SK-N-SH (cell line): Measurements from ENCODE around the gene MRPS6. TPM values are rescaled to one million over a fixed set of nuclear protein-coding genes. Genes with fewer than 3 reads are reported as not detected.

Experiments used
- CTCF ChIA-PET: fragments of 300-600, 350-600 bp; formaldehyde crosslinking; extraction: SDS; loops from one replicate; lab custom pipeline; 2021; lab: Yijun Ruan, JAX
- POLR2A ChIA-PET: fragments of 350-600 bp; sonication (Branson Sonifier 250); formaldehyde crosslinking; extraction: SDS; loops from one replicate; lab custom pipeline; 2020; ENCODE audit warnings: antibody characterized with exemption, inconsistent platforms; lab: Yijun Ruan, JAX
- DNase-seq: peaks from one replicate; pipeline ENCODE4 v3.0.0; 2012
- H2AFZ ChIP-seq: fragments of 200-600 bp; sonication (generic); 2 replicates; pipeline ENCODE4 v1.8.1; 2016; ENCODE audit warnings: antibody characterized with exemption, mild to moderate bottlenecking, low read depth
- H3F3A ChIP-seq: fragments of 200-600 bp; sonication (generic); replicated peaks from 2 replicates; pipeline ENCODE3; 2016; ENCODE audit warnings: antibody characterized with exemption, mild to moderate bottlenecking; ENCODE audit not compliant: insufficient read depth
- H3K27ac ChIP-seq, 2 experiments: fragments of 200-500 bp in 1 of 2; fragments of 200-600 bp in 1 of 2; sonication (Bioruptor generic) in 1 of 2; sonication (generic), shearing (Covaris generic) in 1 of 2; 2 replicates each; pipeline versions ENCODE4 v1.5.1 to v1.6.1; 2014 to 2016; ENCODE audit warnings: low read depth in 2 of 2, inconsistent platforms in 1 of 2, low read length in 1 of 2, mild to moderate bottlenecking in 1 of 2, mixed read lengths in 1 of 2
- H3K27me3 ChIP-seq: fragments of 200-600 bp; sonication (generic), shearing (Covaris generic); 2 replicates; pipeline ENCODE4 v1.6.1; 2016; ENCODE audit warnings: mixed run types; ENCODE audit not compliant: insufficient read depth
- H3K36me3 ChIP-seq, 2 experiments: fragments of 200-500 bp in 1 of 2; fragments of 200-600 bp in 1 of 2; sonication (Bioruptor generic) in 1 of 2; sonication (generic) in 1 of 2; replicated peaks in 1 of 2; 2 replicates each; pipeline versions ENCODE3 to v1.5.1; 2014 to 2016; ENCODE audit warnings: low read length in 1 of 2, mild to moderate bottlenecking in 1 of 2; ENCODE audit not compliant: insufficient read depth in 2 of 2, control insufficient read depth in 1 of 2
- H3K4me1 ChIP-seq, 2 experiments: fragments of 200-500 bp in 1 of 2; fragments of 200-600 bp in 1 of 2; sonication (Bioruptor generic) in 1 of 2; sonication (generic), shearing (Covaris generic) in 1 of 2; 2 replicates each; pipeline versions ENCODE4 v1.5.1 to v1.6.1; 2014 to 2016; ENCODE audit warnings: low read depth in 1 of 2, low read length in 1 of 2, mixed run types in 1 of 2; ENCODE audit not compliant: insufficient read depth in 2 of 2, control insufficient read depth in 1 of 2
- H3K4me2 ChIP-seq: fragments of 200-600 bp; sonication (generic), shearing (Covaris generic); 2 replicates; pipeline ENCODE4 v1.6.1; 2017; ENCODE audit warnings: mixed run types
- H3K4me3 ChIP-seq, 2 experiments: fragments of 200-500 bp in 1 of 2; fragments of 200-600 bp in 1 of 2; sonication (Bioruptor generic) in 1 of 2; sonication (generic), shearing (Covaris generic) in 1 of 2; 2 replicates each; pipeline versions ENCODE4 v1.5.1 to v1.8.1; 2014 to 2016; ENCODE audit warnings: low read depth in 2 of 2, inconsistent platforms in 1 of 2, low read length in 1 of 2, mild to moderate bottlenecking in 1 of 2, mixed read lengths in 1 of 2, moderate library complexity in 1 of 2
- H3K79me2 ChIP-seq: fragments of 200-600 bp; sonication (generic); 2 replicates; pipeline ENCODE4 v1.8.1; 2017; ENCODE audit warnings: mild to moderate bottlenecking; ENCODE audit not compliant: insufficient read depth
- H3K9ac ChIP-seq: fragments of 200-600 bp; sonication (generic); 2 replicates; pipeline ENCODE4 v1.6.1; 2017; ENCODE audit warnings: mixed run types
- H3K9me2 ChIP-seq: fragments of 200-600 bp; sonication (generic); 2 replicates; pipeline ENCODE4 v1.6.1; 2017; ENCODE audit warnings: mixed run types
- H3K9me3 ChIP-seq: fragments of 200-600 bp; sonication (generic); 2 replicates; pipeline ENCODE4 v1.6.1; 2017; ENCODE audit warnings: mixed run types, mild to moderate bottlenecking, moderate library complexity
- H4K20me1 ChIP-seq: fragments of 200-600 bp; sonication (generic); 2 replicates; pipeline ENCODE4 v1.6.1; 2017; ENCODE audit warnings: mild to moderate bottlenecking, mixed run types; ENCODE audit not compliant: insufficient read depth
- CHD2 ChIP-seq: fragments of 150-350 bp; IDR thresholded peaks from 2 replicates; pipeline ENCODE4 v1.6.1; 2018; ENCODE audit warnings: low read length; ENCODE audit not compliant: partially characterized antibody
- ELF1 ChIP-seq: IDR thresholded peaks from 2 replicates; pipeline ENCODE4 v1.4.0; 2012
- FOSL2 ChIP-seq: IDR thresholded peaks from 2 replicates; pipeline ENCODE4 v1.4.0; 2012; ENCODE audit warnings: low read depth, mild to moderate bottlenecking, moderate library complexity, borderline replicate concordance
- FOXJ3 ChIP-seq: sonication (generic); formaldehyde crosslinking; IDR thresholded peaks from 2 replicates; pipeline ENCODE4 v1.5.1; 2020; ENCODE audit warnings: mild to moderate bottlenecking, missing genetic modification reagents
- GABPA ChIP-seq: IDR thresholded peaks from 2 replicates; pipeline ENCODE4 v1.4.0; 2012; ENCODE audit warnings: low read depth, mild to moderate bottlenecking
- GATA2 ChIP-seq: sonication (generic); formaldehyde crosslinking; IDR thresholded peaks from 2 replicates; pipeline ENCODE4 v1.5.0; 2020; ENCODE audit warnings: mild to moderate bottlenecking, missing genetic modification reagents
- IRF3 ChIP-seq: fragments of 150-350 bp; IDR thresholded peaks from 2 replicates; pipeline ENCODE4 v1.6.1; 2016; ENCODE audit warnings: mild to moderate bottlenecking, low read depth, low read length
- JUND ChIP-seq: IDR thresholded peaks from 2 replicates; pipeline ENCODE4 v1.4.0; 2012
- PBX3 ChIP-seq: IDR thresholded peaks from 2 replicates; pipeline ENCODE4; 2012
- POLR2AphosphoS5 ChIP-seq: IDR thresholded peaks from 2 replicates; pipeline ENCODE4 v1.6.1; 2012; ENCODE audit warnings: low read depth, low read length
- RAD21 ChIP-seq: IDR thresholded peaks from 2 replicates; pipeline ENCODE4 v1.6.1; 2012; ENCODE audit warnings: mild to moderate bottlenecking, low read length
- RCOR1 ChIP-seq: fragments of 150-350 bp; IDR thresholded peaks from 2 replicates; pipeline ENCODE4 v1.6.1; 2017; ENCODE audit warnings: antibody characterized with exemption, low read length
- RXRA ChIP-seq: IDR thresholded peaks from 2 replicates; pipeline ENCODE4 v1.4.0; 2012; ENCODE audit warnings: low read depth, mild to moderate bottlenecking, borderline replicate concordance
- TAF1 ChIP-seq: IDR thresholded peaks from 2 replicates; pipeline ENCODE4 v1.6.1; 2012; ENCODE audit warnings: low read depth, mild to moderate bottlenecking, low read length, moderate library complexity, borderline replicate concordance
- TCF12 ChIP-seq: IDR thresholded peaks from 2 replicates; pipeline ENCODE4 v1.4.0; 2012
- TEAD4 ChIP-seq: IDR thresholded peaks from 2 replicates; pipeline ENCODE4 v1.4.0; 2012; ENCODE audit warnings: mild to moderate bottlenecking, borderline replicate concordance; ENCODE audit not compliant: insufficient read depth
- USF1 ChIP-seq: IDR thresholded peaks from 2 replicates; pipeline ENCODE4 v1.4.0; 2012; ENCODE audit warnings: low read depth, borderline replicate concordance
- WGBS: methylation state at CpG from one replicate; pipeline ENCODE4 v1.1.6; 2017; ENCODE audit warnings: low lambda C conversion rate; 5-methylcytosine and 5-hydroxymethylcytosine counted together
- polyA plus RNA-seq, 3 experiments: library from polyadenylated mRNA; depleted of rRNA; stranded (reverse); fragments of >200 nt; gene quantifications; 2 replicates each; pipeline ENCODE4 v1.2.3, GENCODE V29; 2012

Gene MRPS6
- polyA plus RNA-seq, 1 of the 3 experiments (the other 2 are of a cell fraction): 69.2 TPM

GRCh38 chr21:34157521-34157920, 84.1 kb downstream of the MRPS6 start:
- H3K4me1 ChIP-seq: peaks cover 0 to 12% of the 10 kb centered on the region in 2 experiments; a peak in 2 of 4 replicates
- no peak overlapping the region for H3K4me2 ChIP-seq
- no peaks in the 10 kb centered on the region for H3K27me3 ChIP-seq
- H3K79me2 ChIP-seq: no peaks in the 10 kb centered on the region
- WGBS: 91% methylated on average over 2 of the region's 2 CpGs
- no peak overlapping the region for H3K9ac ChIP-seq
- H3K4me3 ChIP-seq: no peak overlapping the region
- POLR2A ChIA-PET: no interaction called here
- H3K27ac ChIP-seq: no peak overlapping the region
- TF ChIP-seq RCOR1 (no peak), GABPA (no peak), PBX3 (no peak), FOXJ3 (CRISPR knock-in tag) (no peak), POLR2AphosphoS5 (no peak), JUND (no peak)
- TF ChIP-seq, all 33 proteins: peak for 0
- H3K36me3 ChIP-seq: no peaks in the 10 kb centered on the region
- CTCF ChIA-PET: interaction anchor here (1.4 kb wide), 1 partner anchor 233 kb away, joined by 4 read pairs; no protein-coding TSS in a partner anchor
- no peak overlapping the region for H2AFZ ChIP-seq
- no peak for DNase-seq
- no peaks in the 10 kb centered on the region for H3K9me3 ChIP-seq
- no peaks in the 10 kb centered on the region for H4K20me1 ChIP-seq
- no peaks in the 10 kb centered on the region for H3K9me2 ChIP-seq
- H3F3A ChIP-seq: no peaks in the 10 kb centered on the region

- Histone ChIP-seq H3K4me2 (no peak overlapping the region), H3K9ac (no peak overlapping the region), H3K4me1 (peaks cover 0 to 12% of the 10 kb centered on the region in 2 experiments; a peak in 2 of 4 replicates), H3K9me3 (no peaks in the 10 kb centered on the region), H3K36me3 (no peaks in the 10 kb centered on the region), H2AFZ (no peak overlapping the region), H3F3A (no peaks in the 10 kb centered on the region)
- POLR2A ChIA-PET: no interaction called here
- TF ChIP-seq TCF12 (no peak), FOSL2 (no peak), FOXJ3 (CRISPR knock-in tag) (no peak)
- TF ChIP-seq, all 33 proteins: peak for 0
- CTCF ChIA-PET: interaction anchor here (1.2 kb wide), 1 partner anchor 235 kb away, joined by 3 read pairs; no protein-coding TSS in a partner anchor
- no peak for DNase-seq
- Histone ChIP-seq H3K27ac (no peak overlapping the region), H3K4me3 (no peak overlapping the region), H3K27me3 (no peaks in the 10 kb centered on the region), H3K79me2 (no peaks in the 10 kb centered on the region), H3K9me2 (no peaks in the 10 kb centered on the region), H4K20me1 (no peaks in the 10 kb centered on the region)
- WGBS: 85% methylated on average over 29 of the region's 36 CpGs
These were observed 85.8 kb downstream of the MRPS6 start for GRCh38 chr21:34158866-34159835.

- no peak overlapping the region for H3K27ac ChIP-seq
- TF ChIP-seq TEAD4: no peak
- no peak for TF ChIP-seq FOXJ3 (CRISPR knock-in tag)
- no peak for TF ChIP-seq IRF3
- no peak for TF ChIP-seq RAD21
- no peak for TF ChIP-seq GATA2 (CRISPR knock-in tag)
- TF ChIP-seq CHD2: no peak
- TF ChIP-seq FOSL2: no peak
- no peak for TF ChIP-seq ELF1
- TF ChIP-seq TAF1: no peak
- TF ChIP-seq GABPA: no peak
- no peak for TF ChIP-seq TCF12
- TF ChIP-seq USF1: no peak
- TF ChIP-seq RXRA: no peak
- 58% methylated on average over 5 of the region's 5 CpGs for WGBS
- H4K20me1 ChIP-seq: no peaks in the 10 kb centered on the region
- no peak overlapping the region for H3K4me2 ChIP-seq
- POLR2A ChIA-PET: no interaction called here
- H3F3A ChIP-seq: no peaks in the 10 kb centered on the region
- H3K9ac ChIP-seq: no peak overlapping the region
- H3K79me2 ChIP-seq: no peaks in the 10 kb centered on the region
- H3K36me3 ChIP-seq: peaks cover 0 to 3% of the 10 kb centered on the region in 2 experiments
- no peak overlapping the region for H2AFZ ChIP-seq
- H3K9me2 ChIP-seq: no peaks in the 10 kb centered on the region
- no peaks in the 10 kb centered on the region for H3K4me1 ChIP-seq
- H3K27me3 ChIP-seq: no peaks in the 10 kb centered on the region
- H3K4me3 ChIP-seq: no peak overlapping the region
- CTCF ChIA-PET: interaction anchor here (1.0 to 1.3 kb wide), 2 partner anchors 181 to 242 kb away, joined by 3 read pairs; no protein-coding TSS in a partner anchor
- H3K9me3 ChIP-seq: peaks cover 24% of the 10 kb centered on the region; the same call in 1 of the 2 replicates
- DNase-seq: no peak
These were observed 93.1 kb downstream of the MRPS6 start for GRCh38 chr21:34166468-34166867.
